HCT116 (cell line): ENCODE measurements around the gene CPED1.

Source experiments
- ATF3 ChIP-seq: IDR thresholded peaks from 2 replicates; pipeline ENCODE4 v1.6.1; 2012
- CTCF ChIP-seq, 3 experiments: fragments of 200-600 bp in 1 of 3; sonication (generic) in 1 of 3; IDR thresholded peaks in 2 of 3; conservative IDR thresholded peaks in 1 of 3; 2 replicates each; pipeline ENCODE4 v1.5.1; 2012 to 2017; ENCODE audit warnings: low read depth in 2 of 3, low read length in 2 of 3, antibody characterized with exemption in 1 of 3, borderline replicate concordance in 1 of 3, control low read depth in 1 of 3, mild to moderate bottlenecking in 1 of 3, mixed read lengths in 1 of 3, mixed run types in 1 of 3, moderate library complexity in 1 of 3; ENCODE audit not compliant: insufficient read depth in 1 of 3
- EZH2 ChIP-seq: fragments of 200-600 bp; sonication (generic); IDR thresholded peaks from 2 replicates; pipeline ENCODE4 v1.6.1; 2017; ENCODE audit warnings: antibody characterized with exemption, mixed run types
- EZH2phosphoT487 ChIP-seq: fragments of 200-600 bp; IDR thresholded peaks from 2 replicates; pipeline ENCODE4 v1.6.1; 2018; ENCODE audit warnings: antibody characterized with exemption, borderline replicate concordance
- REST ChIP-seq: IDR thresholded peaks from 2 replicates; pipeline ENCODE4 v1.6.1; 2012; ENCODE audit warnings: low read depth
- TCF7L2 ChIP-seq: IDR thresholded peaks from 2 replicates; pipeline ENCODE4 v1.7.0; 2011; ENCODE audit warnings: borderline replicate concordance, inconsistent platforms; ENCODE audit not compliant: insufficient read depth, insufficient read length; ENCODE audit errors: extremely low read depth

GRCh38 chr7:120979765-120980499, 8.6 kb upstream of the CPED1 start:
- TF ChIP-seq CTCF (IDR thresholded peaks at IDR 0.05 in 2 of 3, conservative IDR thresholded peaks at IDR 0.05 in 1 of 3; ENCODE audit: borderline replicate concordance in 1 of 3, insufficient read depth in 1 of 3, low read depth in 2 of 3, low read length in 2 of 3), result no peak
- no peak for TF ChIP-seq TCF7L2
- TF ChIP-seq EZH2, result no peak
- no peak for TF ChIP-seq REST
- no peak for TF ChIP-seq EZH2phosphoT487
- TF ChIP-seq ATF3, result no peak
